KMS-11 (cell line): ENCODE data around the gene MED13L.

Experiments used
- H2AFZ ChIP-seq: fragments of 200-600 bp; sonication (generic); 2 replicates; pipeline ENCODE4 v1.6.1; 2016; ENCODE audit warnings: antibody characterized with exemption, mixed run types, low read depth
- H3K27ac ChIP-seq: fragments of 200-600 bp; sonication (generic); 2 replicates; pipeline ENCODE4 v1.6.1; 2016; ENCODE audit warnings: mild to moderate bottlenecking, mixed run types
- H3K27me3 ChIP-seq: fragments of 200-600 bp; sonication (generic); 2 replicates; pipeline ENCODE4 v1.6.1; 2017; ENCODE audit warnings: mild to moderate bottlenecking, low read depth, mixed run types, moderate library complexity; ENCODE audit not compliant: insufficient read depth
- H3K36me3 ChIP-seq: fragments of 200-600 bp; sonication (generic); 2 replicates; pipeline ENCODE4 v1.6.1; 2017; ENCODE audit warnings: mild to moderate bottlenecking, mixed run types; ENCODE audit not compliant: insufficient read depth
- H3K4me1 ChIP-seq: fragments of 200-600 bp; sonication (generic); 2 replicates; pipeline ENCODE4 v1.6.1; 2016; ENCODE audit warnings: mild to moderate bottlenecking, low read depth, mixed run types; ENCODE audit not compliant: poor library complexity, severe bottlenecking
- H3K4me2 ChIP-seq: fragments of 200-600 bp; sonication (generic); 2 replicates; pipeline ENCODE4 v1.7.0; 2016; ENCODE audit warnings: mild to moderate bottlenecking, mixed run types
- H3K4me3 ChIP-seq: fragments of 200-600 bp; sonication (generic); IDR thresholded peaks from 2 replicates; pipeline ENCODE4 v1.6.1; 2017; ENCODE audit warnings: low read depth, low read length, mixed read lengths; ENCODE audit not compliant: insufficient read depth
- H3K79me2 ChIP-seq: fragments of 200-600 bp; sonication (generic); 2 replicates; pipeline ENCODE4 v1.6.1; 2016; ENCODE audit warnings: low read depth, mixed run types; ENCODE audit not compliant: insufficient read depth
- H3K9ac ChIP-seq: fragments of 200-600 bp; sonication (generic); 2 replicates; pipeline ENCODE4 v1.6.1; 2016; ENCODE audit warnings: mild to moderate bottlenecking, mixed run types
- H4K20me1 ChIP-seq: fragments of 200-600 bp; sonication (generic); 2 replicates; pipeline ENCODE4 v1.6.1; 2016; ENCODE audit warnings: mild to moderate bottlenecking, mixed run types; ENCODE audit not compliant: insufficient read depth
- TF ChIP-seq, protein P1 (sequence below): fragments of 200-600 bp; sonication (generic); conservative IDR thresholded peaks from 2 replicates; pipeline ENCODE4 v1.6.1; 2017; ENCODE audit warnings: low read depth, mild to moderate bottlenecking, antibody characterized with exemption, low read length, moderate library complexity, mixed read lengths

The MED13L gene

DNA sequence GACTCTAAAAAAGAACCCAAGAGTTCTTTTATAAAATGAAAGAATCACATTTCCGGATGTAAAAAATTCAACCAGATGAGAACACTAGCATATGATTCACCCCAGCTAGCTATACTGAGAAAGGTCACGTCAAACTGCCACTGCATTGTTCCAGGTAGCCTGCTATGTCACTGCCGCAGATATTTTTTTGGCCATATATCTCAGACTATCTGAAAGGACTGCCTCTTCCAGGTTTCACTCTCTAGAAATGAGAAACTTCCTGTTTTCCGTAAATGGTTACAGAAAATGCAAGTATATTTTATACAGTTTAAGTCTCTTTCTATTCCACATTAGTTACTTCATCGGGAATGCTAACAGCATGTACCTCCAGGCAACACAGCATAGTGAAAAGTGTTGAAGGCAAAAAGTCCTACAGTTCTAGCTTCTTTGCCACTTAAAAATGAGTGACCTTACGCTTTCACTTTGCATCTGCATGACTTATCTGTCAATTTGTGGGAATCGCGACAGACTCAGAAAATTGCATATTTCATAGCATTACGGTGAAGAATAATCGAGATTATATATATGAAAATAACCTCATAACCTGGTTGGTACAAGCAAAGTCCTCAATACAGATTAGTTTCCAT lies 105.2 kb downstream of the MED13L start:
- H3K4me2 ChIP-seq, result peak overlapping the region; percentile 44; the same call in 1 of the 2 replicates
- no peak overlapping the region for H3K9ac ChIP-seq
- no peaks in the 10 kb centered on the region for H4K20me1 ChIP-seq
- peaks cover 80% of the 10 kb centered on the region; the same call in 1 of the 2 replicates for H3K79me2 ChIP-seq
- peaks cover 28% of the 10 kb centered on the region for H3K4me1 ChIP-seq
- H3K36me3 ChIP-seq, result no peaks in the 10 kb centered on the region
- peak overlapping the region; percentile 19; the same call in 1 of the 2 replicates for H3K27ac ChIP-seq
- H3K27me3 ChIP-seq, result no peaks in the 10 kb centered on the region
- no peak overlapping the region for H2AFZ ChIP-seq
- no peak overlapping the region for H3K4me3 ChIP-seq
- TF ChIP-seq, protein P1, sequence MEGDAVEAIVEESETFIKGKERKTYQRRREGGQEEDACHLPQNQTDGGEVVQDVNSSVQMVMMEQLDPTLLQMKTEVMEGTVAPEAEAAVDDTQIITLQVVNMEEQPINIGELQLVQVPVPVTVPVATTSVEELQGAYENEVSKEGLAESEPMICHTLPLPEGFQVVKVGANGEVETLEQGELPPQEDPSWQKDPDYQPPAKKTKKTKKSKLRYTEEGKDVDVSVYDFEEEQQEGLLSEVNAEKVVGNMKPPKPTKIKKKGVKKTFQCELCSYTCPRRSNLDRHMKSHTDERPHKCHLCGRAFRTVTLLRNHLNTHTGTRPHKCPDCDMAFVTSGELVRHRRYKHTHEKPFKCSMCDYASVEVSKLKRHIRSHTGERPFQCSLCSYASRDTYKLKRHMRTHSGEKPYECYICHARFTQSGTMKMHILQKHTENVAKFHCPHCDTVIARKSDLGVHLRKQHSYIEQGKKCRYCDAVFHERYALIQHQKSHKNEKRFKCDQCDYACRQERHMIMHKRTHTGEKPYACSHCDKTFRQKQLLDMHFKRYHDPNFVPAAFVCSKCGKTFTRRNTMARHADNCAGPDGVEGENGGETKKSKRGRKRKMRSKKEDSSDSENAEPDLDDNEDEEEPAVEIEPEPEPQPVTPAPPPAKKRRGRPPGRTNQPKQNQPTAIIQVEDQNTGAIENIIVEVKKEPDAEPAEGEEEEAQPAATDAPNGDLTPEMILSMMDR, result no peak

DNA sequence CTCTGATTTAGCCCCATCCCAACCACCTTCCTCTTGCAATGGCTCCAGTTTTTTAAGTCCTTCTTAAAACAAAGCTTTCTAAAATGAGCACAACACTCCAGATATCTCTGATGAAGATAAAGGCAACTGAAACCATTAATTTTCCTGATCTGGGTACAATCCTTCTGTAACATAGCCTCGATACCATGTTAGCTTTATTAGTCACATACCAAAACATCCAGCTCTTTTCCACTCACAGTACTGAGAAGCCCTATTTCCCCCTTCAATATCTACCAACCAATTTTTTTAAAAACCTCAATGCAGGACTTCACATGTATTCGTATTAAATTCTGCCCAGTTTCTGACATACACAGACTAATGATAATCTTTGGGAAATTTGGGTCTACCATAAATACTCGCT lies 105.9 kb downstream of the MED13L start:
- no peak overlapping the region for H3K9ac ChIP-seq
- H3K79me2 ChIP-seq, result peaks cover 86% of the 10 kb centered on the region; the same call in 1 of the 2 replicates
- no peak overlapping the region for H3K4me3 ChIP-seq

DNA sequence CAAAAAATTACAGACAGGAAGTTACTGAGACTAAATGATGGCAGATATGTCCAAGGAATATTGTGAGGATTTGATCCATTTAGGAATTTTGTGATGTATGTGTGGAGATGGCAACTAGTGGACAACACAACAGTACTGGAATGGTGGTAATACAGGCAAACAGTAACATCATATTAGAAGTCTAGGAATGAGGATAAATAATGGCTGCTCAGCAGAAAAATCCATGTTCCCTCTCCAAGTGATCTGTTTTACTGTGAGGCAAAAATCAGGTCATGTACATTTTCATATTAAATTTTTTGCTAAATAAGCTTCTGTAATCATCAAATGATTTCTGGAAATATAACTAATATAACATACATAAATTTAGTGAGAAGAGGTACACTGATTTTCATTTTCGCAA lies 108.4 kb downstream of the MED13L start:
- Histone ChIP-seq H2AFZ (no peak overlapping the region), H3K4me3 (no peak overlapping the region), H3K9ac (no peak overlapping the region), H4K20me1 (peaks cover 4% of the 10 kb centered on the region; the same call in 1 of the 2 replicates), H3K27me3 (no peaks in the 10 kb centered on the region), H3K4me1 (peaks cover 57% of the 10 kb centered on the region), H3K36me3 (no peaks in the 10 kb centered on the region), H3K27ac (no peak overlapping the region), H3K4me2 (no peak overlapping the region), H3K79me2 (peaks cover 83% of the 10 kb centered on the region; the same call in 1 of the 2 replicates)
- TF ChIP-seq, protein P1, result no peak

More for the DNA sequence above, 105.9 kb downstream of the MED13L start:
- TF ChIP-seq, protein P1, result no peak
- no peak overlapping the region for H2AFZ ChIP-seq
- H3K4me1 ChIP-seq, result peaks cover 33% of the 10 kb centered on the region
- no peaks in the 10 kb centered on the region for H4K20me1 ChIP-seq
- H3K36me3 ChIP-seq, result no peaks in the 10 kb centered on the region
- H3K4me2 ChIP-seq, result peak overlapping the region; percentile 44; the same call in 1 of the 2 replicates
- peak overlapping the region; percentile 19; the same call in 1 of the 2 replicates for H3K27ac ChIP-seq
- no peaks in the 10 kb centered on the region for H3K27me3 ChIP-seq

DNA sequence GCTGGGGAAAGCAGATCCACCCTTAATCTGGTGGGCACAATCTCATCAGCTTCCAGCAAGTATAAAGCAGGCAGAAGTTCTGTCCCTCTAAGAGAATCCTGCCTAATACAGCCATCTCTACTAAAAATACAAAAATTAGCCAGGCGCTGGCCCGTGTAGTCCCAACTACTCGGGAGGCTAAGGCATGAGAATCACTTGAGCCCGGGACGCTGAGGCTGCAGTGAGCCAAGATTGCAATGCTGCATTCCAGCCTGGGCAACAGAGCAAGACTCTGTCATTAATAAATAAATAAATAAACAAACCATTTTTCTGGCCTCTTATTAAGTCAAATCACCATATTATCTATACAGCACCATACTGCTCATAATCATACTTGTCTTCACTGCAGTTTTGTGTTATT lies 111.2 kb downstream of the MED13L start:
- Histone ChIP-seq H3K4me3 (no peak overlapping the region), H3K79me2 (peaks cover 84% of the 10 kb centered on the region), H2AFZ (no peak overlapping the region), H3K4me1 (peaks cover 47% of the 10 kb centered on the region), H3K27ac (no peak overlapping the region), H3K36me3 (no peaks in the 10 kb centered on the region), H3K4me2 (no peak overlapping the region), H3K9ac (no peak overlapping the region), H4K20me1 (peaks cover 4% of the 10 kb centered on the region; the same call in 1 of the 2 replicates), H3K27me3 (no peaks in the 10 kb centered on the region)
- TF ChIP-seq, protein P1, result no peak
